Thyroid gland (tissue), 4 donors: ENCODE measurements around the gene MIA3.

Source experiments
- CTCF ChIP-seq, 6 experiments: fragments of 200-600 bp in 3 of 6; fragments of 450-650 bp in 3 of 6; sonication (generic) in 3 of 6; IDR thresholded peaks; one replicate each; pipeline ENCODE4 v1.5.1; 2016 to 2019; ENCODE audit warnings: antibody characterized with exemption in 6 of 6, mild to moderate bottlenecking in 2 of 6, inconsistent platforms in 1 of 6, moderate library complexity in 1 of 6
- POLR2A ChIP-seq, 2 donors: fragments of 450-650 bp; IDR thresholded peaks; one replicate each; pipeline ENCODE4 v1.6.1; 2017; ENCODE audit warnings: antibody characterized with exemption in 2 of 2, mild to moderate bottlenecking in 2 of 2, moderate library complexity in 1 of 2

- no peak for TF ChIP-seq CTCF (IDR thresholded peaks at IDR 0.05)
- TF ChIP-seq POLR2A (IDR thresholded peaks at IDR 0.05), result no peak
Measured at GRCh38 chr1:222642468-222642867, 24.6 kb downstream of the MIA3 start.
